ENCODE measurements around the gene ABCF3.
A peak's percentile ranks its signal among the peaks of the same experiment; 100 is the strongest.
"Not testable (repeated sequence)": the region's sequence is repeated elsewhere in the genome, so short reads cannot be mapped to it uniquely, and the experiment has no call there.

ABCF3 gene

GRCh38 chr3:184186184-184186901 is at the start of gene ABCF3:
Gene ABCF3, plus strand, starts transcription at chr3:184186199. Its CDS starts 9 bp downstream, at chr3:184186208.
- no peak for DNase-seq

DNA sequence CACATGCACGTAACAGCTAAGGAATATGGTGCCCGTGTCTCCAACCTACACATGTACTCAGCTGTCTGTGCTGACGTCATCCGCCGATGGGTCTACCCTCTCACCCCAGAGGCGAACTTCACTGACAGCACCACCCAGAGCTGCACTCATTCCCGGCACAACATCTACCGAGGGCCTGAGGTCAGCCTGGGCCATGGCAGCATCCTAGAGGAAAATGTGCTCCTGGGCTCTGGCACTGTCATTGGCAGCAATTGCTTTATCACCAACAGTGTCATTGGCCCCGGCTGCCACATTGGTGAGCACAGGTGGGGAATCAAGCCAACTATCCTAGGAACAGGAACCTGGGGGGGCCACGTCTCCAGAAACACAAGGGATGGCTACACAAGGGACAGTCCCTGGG is 45.6 kb upstream of the ABCF3 start:
- DNase-seq: peak; percentile 55

DNA sequence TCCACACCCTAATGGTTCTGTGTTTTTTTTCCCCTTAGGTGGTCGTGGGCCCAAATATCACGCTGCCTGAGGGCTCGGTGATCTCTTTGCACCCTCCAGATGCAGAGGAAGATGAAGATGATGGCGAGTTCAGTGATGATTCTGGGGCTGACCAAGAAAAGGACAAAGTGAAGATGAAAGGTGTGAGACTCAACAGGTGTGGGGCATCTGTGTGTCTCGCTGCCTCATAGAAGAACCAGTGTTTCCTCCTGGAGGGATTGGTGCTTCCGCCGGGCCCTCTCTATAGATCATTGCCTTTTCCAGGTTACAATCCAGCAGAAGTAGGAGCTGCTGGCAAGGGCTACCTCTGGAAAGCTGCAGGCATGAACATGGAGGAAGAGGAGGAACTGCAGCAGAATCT is 43.8 kb upstream of the ABCF3 start:
- DNase-seq: peak; percentile 27

- DNase-seq: peak; percentile 55
These were observed 42.7 kb upstream of the ABCF3 start for GRCh38 chr3:184143327-184143726.

- no peak for DNase-seq
These were observed 41.5 kb upstream of the ABCF3 start for GRCh38 chr3:184144505-184144904.

DNA sequence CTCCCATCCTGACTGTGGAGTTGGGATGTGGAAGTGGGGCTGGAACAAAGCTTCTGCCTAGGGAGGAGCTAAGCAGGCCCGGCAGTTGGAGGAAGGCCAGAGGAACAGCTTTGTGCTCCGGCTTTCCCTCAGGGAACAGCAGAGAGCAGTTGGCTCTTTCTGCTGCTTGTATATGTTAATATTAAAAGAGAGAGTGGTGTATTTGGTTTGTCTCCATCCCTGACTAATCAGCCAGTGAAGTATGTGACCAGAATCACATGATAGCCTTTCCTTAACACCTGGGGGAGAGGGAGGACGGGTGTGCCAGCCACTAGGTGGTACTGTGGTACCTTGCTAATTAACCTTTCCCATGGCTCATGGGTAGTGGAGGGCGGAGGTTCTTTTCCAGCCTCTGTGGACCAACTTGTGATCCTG is 40.9 kb upstream of the ABCF3 start:
- peak; percentile 71 for DNase-seq

GRCh38 chr3:184145751-184146270 is 40.2 kb upstream of the ABCF3 start:
- DNase-seq: peak; percentile 14

DNA sequence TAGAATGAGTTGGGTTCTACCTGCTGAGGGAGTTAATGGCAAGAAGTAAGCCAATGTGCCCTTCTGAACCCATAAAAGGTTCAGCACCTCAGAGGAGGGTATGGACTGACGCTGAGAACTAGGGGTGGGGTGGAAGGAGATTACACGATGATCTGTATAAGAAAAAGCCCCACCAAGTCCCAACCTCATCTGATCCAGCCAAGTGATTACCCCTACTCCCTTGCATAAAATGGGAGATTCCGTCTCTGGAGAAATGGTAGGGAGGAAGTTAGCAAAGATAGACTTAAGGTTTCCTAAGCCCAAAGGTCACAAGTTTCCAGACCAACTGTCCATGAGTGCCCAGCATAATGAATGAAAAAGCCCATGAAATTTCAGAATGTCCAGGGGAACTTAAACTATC is 37.9 kb upstream of the ABCF3 start:
- no peak for DNase-seq

DNA sequence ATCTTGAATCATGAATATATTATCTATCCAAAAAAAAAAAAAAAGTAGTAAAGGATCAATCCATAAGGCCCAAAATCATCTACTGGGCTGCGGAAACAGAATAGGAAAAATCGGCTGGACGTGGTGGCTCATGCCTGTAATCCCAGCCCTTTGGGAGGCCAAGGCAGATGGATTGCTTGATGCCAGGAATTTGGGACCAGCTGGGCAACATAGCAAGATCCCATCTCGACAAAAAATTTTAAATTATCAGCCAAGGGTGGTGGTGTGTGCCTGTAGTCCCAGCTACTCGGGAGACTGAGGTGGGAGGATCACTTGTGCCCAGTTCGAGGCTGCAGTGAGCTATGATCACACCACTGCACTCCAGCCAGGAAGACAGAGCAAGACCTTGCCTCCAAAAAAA is 36.9 kb upstream of the ABCF3 start:
- no peak for DNase-seq

DNA sequence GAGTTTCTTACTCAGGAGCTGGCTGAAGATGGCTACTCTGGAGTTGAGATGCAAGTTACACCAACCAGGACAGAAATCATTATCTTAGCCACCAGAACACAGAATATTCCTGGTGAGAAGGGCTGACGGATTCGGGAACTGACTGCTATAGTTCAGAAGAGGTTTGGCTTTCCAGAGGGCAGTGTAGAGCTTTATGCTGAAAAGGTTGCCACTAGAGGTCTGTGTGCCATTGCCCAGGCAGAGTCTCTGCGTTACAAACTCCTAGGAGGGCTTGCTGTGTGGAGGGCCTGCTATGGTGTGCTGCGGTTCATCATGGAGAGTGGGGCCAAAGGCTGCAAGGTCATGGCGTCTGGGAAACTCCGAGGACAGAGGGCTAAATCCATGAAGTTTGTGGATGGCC is 36.2 kb upstream of the ABCF3 start:
- not testable (repeated sequence) for DNase-seq

DNA sequence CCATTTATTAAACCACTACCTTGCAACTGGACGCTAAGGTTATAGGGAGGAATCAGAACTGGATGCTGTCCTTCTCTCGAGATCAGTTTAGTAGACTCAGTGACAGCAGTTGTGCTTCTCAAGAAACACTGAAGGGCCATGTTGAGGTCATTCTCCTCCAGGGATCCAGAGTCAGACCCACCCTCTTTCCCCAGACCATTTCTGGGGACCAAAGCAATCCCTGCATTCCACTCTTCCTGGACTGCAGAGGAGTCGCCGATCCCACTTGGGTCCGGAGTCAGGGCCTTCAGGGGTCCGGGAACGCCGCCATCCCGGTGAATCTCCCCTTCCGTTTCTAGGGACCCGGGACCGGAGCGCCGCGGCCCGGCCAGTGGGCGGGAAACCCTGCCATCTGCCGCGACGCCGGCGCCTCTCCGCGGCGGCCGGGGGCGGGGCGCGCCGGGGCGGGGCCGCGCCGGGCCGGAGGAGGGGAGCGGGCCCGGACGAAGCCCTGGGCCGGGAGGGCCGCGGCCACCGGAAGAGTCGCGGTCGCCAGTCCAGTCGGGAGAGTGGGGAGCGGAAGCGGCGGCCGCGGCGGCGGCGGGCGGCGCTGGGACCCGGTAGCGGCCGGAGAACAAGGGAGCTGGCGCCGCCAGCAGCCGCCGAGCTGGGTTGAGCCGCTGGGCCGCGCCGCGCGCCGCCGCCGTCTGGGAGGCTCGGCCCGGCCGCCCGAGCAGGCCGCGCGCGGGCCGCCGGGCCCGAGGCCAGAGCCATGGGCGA is 30.9 kb upstream of the ABCF3 start, which contains the start of gene DVL3:
TSS of gene DVL3 (plus strand) at position 493 of the 759 bp plus-strand sequence. CDS start at position 752, 259 bp downstream.
- DNase-seq: peak; percentile 84

- peak; percentile 85 for DNase-seq
These were observed 30.1 kb upstream of the ABCF3 start for GRCh38 chr3:184155644-184156521.

- no peak for DNase-seq
These were observed 29.5 kb upstream of the ABCF3 start for GRCh38 chr3:184156522-184156955.

DNA sequence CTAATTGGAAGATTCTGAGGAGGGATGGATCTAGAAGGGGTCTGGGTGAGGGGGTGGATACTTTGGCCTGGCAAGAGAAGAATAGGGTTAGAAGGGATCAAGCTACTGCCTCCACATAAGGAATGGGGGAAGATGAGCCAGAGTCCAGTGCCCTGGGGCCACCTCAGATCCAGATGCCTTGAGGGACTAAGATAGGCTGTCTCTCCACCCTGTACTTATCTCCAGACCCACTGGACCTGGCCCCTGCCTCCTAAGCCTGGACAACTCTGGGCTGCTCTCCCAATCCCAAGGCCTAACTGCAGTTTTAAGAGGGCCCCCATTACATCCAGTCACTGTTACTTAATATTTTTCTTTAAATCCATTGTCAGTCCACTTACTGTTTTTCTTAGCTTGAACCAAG is 28.8 kb upstream of the ABCF3 start:
- no peak for DNase-seq

GRCh38 chr3:184158404-184158803 is 27.6 kb upstream of the ABCF3 start:
- DNase-seq: no peak

- no peak for DNase-seq
These were observed 25.5 kb upstream of the ABCF3 start for GRCh38 chr3:184160456-184160855.

GRCh38 chr3:184162571-184163070 is 23.4 kb upstream of the ABCF3 start:
- DNase-seq: not testable (repeated sequence)

GRCh38 chr3:184164648-184165330 is 21.2 kb upstream of the ABCF3 start:
- no peak for DNase-seq

DNA sequence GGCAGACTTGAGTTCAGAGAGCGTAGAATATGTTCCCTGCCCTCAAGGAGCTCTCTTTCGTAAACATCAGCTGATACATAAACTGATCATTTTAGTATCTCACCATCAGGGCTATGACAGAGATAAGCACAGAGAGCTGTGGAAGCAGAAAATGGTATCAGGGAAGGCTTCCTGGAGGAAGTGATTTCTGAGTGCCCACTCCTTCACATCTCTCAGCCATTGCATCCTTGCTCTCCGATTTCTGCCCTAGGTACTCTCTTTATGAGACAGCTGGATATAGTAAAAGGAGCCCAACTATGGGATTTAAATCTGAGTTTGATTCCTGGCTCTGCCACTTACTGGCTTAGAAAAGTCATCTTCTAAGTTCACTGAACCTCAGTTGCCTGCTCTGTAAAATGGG is 20.5 kb upstream of the ABCF3 start:
- no peak for DNase-seq

- no peak for DNase-seq
These were observed 19.3 kb upstream of the ABCF3 start for GRCh38 chr3:184166671-184167070.

- no peak for DNase-seq
These were observed 18.2 kb upstream of the ABCF3 start for GRCh38 chr3:184167786-184168185.
